ENCODE measurements around the gene TUBB8B. TPM values are rescaled to one million over a fixed set of nuclear protein-coding genes. Genes with fewer than 3 reads are reported as not detected.

Gene TUBB8B
- total and polyA plus RNA-seq, 2 donors: 0.28 TPM; not detected in 1

Small RNA genes within 50 kb of the gene (small RNA-seq; reads per million reads assigned to genes)
- gene AP001005.2: not detected

Other genes with a start within 250 kb of the TUBB8B start
- gene USP14, start 108.9 kb upstream of the TUBB8B start, total RNA-seq: 59.1 TPM
- gene USP14, start 108.9 kb upstream of the TUBB8B start, polyA plus RNA-seq: 26.7 TPM
- 166 TPM for gene THOC1, start 218.4 kb upstream of the TUBB8B start, total RNA-seq
- gene THOC1, start 218.4 kb upstream of the TUBB8B start, polyA plus RNA-seq: 15.4 TPM